Activated CD8-positive, alpha-beta memory T cell treated with anti-CD3 and anti-CD28 coated beads for 24 hours (primary cell): ENCODE data around the gene ARRDC3.
"Not testable (repeated sequence)": the region's sequence is repeated elsewhere in the genome, so short reads cannot be mapped to it uniquely, and the experiment has no call there.

ENCODE experiments used
- DNase-seq: peaks from one replicate; pipeline ENCODE4 v3.0.0-alpha.2; 2020

ARRDC3 gene, protein sequence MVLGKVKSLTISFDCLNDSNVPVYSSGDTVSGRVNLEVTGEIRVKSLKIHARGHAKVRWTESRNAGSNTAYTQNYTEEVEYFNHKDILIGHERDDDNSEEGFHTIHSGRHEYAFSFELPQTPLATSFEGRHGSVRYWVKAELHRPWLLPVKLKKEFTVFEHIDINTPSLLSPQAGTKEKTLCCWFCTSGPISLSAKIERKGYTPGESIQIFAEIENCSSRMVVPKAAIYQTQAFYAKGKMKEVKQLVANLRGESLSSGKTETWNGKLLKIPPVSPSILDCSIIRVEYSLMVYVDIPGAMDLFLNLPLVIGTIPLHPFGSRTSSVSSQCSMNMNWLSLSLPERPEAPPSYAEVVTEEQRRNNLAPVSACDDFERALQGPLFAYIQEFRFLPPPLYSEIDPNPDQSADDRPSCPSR

GRCh38 chr5:91383027-91383955, at the start of gene ARRDC3:
Gene ARRDC3 (minus strand): TSS chr5:91383317. CDS start chr5:91383092, 225 bp downstream.
- peak; percentile 98 for DNase-seq

- DNase-seq, result no peak
Observed at GRCh38 chr5:91430949-91431348, 47.8 kb upstream of the ARRDC3 start.

GRCh38 chr5:91424638-91425436, 41.7 kb upstream of the ARRDC3 start:
- DNase-seq, result no peak

DNA sequence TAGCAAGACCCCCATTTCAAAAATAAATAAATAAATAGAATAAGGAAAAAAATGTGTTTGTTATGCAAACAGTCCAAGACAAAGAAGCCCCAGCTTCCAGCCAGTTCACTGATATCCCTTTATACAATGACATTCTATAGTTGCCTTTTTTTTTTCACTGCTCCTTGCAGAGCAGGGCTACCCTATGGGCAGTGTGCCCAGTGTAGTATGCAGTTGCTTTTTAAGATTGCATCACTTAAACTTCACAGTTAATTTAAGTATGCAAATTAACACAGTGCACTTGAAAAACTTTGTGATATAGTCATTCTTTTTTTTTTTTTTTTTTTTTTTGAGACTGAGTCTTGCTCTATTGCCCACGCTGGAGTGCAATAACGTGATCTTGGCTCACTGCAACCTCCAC, 40.8 kb upstream of the ARRDC3 start:
- no peak for DNase-seq

- DNase-seq, result no peak
Observed at GRCh38 chr5:91420879-91421278, 37.8 kb upstream of the ARRDC3 start.

DNA sequence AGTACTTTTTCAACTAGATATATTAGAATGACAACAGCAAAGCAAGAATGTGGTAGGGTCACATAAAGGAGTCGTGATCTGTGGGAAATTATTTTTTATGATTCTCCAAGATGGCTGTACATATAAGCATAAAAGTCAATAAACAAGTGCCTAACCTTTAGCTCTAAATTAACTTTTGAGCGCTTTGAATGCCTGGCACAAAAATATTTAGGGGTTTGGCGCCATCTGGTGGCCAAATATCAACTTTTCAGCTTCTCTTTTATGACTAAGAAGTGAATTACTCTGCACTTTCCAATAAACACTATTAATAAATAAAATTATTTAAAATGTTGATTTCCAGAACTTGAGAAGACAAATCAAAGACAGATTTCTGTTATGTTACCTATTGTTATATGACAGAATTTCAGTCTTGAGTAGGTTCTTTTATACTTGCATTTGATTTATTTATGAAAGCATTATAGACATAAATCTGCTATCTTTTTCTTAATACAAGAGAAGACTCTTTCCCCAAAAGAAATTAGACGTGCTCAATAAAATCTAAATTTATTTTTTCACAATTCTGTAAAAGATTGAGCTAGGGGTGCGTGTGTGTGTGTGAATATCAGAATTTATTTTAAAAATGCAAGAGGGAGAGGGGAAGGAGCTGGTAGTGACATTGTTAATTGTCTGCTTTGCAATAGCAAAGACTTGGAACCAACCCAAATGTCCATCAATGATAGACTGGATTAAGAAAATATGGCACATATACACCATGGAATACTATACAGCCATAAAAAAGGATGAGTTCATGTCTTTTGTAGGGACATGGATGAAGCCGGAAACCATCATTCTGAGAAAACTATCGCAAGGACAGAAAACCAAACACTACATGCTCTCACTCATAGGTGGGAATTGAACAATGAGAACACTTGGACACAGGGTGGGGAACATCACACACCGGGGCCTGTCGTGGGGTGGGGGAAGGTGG, 36.7 kb upstream of the ARRDC3 start:
- DNase-seq, result peak; percentile 86

- DNase-seq, result no peak
Observed at GRCh38 chr5:91419136-91419535, 36.0 kb upstream of the ARRDC3 start.

GRCh38 chr5:91418158-91418557, 35.0 kb upstream of the ARRDC3 start:
- no peak for DNase-seq

GRCh38 chr5:91417219-91417618, 34.1 kb upstream of the ARRDC3 start:
- no peak for DNase-seq

DNA sequence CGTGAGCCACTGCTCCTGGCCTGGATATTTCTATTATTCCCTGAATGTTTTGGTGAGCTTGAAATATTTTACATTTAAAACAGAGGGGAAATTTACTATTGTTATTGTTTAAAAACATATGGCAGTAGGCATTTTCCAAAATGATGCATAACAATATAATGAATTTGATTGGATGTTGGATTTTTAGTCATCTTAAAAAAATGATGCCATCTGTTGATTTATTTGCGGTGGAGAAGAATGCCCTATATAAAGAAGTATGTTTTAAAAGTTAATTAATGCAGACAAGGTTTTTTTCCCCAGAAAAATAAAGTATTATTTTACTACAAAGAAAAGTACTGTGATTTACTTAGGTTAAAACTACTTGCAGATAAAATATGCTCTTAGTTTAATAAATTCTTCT, 33.4 kb upstream of the ARRDC3 start:
- no peak for DNase-seq

DNA sequence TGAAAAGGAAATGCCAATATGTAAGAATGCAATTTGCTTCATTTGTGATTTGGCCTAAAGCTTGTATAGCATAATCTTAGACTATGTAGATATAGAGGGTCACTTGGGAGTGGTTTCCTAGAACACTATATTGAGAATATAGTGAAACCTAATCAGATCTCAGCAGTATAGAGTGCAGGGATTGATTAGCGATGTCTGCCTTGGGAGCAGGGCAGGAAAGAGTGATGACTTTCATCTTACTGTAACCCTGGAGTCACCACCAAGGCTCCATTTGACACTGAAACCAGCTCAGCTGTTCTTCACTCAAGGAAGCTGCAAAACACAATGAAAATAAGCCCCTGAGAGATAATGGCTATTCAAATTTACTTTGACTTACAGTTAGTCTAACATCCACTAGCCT, 26.2 kb upstream of the ARRDC3 start:
- DNase-seq, result no peak

DNA sequence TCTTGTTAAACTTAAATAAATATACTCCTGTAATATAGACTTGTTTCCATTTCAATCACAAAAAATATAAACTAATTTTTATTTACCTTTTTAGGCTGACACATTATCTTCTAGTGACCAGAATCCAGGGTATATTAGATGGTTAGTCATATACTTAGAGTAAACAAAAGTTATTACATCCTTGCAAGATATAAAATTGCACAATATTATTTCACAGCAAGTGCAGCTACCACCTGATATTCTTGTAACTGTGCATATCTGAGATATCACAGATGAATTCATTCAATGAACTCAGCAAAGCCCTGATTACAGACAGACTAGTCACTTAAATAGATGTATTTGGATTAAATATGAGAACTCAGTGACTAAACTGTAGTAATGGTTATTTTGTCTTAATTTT, 25.6 kb upstream of the ARRDC3 start:
- no peak for DNase-seq

DNA sequence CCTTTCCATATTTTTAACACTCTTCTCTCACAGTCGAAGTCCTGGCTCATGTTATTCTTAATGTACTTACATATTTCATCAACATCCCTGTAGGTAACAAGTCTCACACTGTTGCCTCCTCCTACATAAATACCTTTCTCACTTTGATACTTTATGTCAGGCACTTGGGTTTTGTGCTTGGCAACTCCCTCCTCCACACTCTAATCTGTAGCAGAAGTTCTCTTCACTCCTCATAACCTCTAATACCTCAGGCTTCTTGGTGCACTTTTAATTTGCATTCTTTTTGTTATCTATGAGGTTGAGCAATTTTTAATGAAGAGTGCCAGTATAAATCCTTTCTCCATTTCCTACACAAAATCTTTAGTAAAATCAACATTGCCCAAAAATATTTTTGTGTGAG, 24.1 kb upstream of the ARRDC3 start:
- DNase-seq, result no peak

DNA sequence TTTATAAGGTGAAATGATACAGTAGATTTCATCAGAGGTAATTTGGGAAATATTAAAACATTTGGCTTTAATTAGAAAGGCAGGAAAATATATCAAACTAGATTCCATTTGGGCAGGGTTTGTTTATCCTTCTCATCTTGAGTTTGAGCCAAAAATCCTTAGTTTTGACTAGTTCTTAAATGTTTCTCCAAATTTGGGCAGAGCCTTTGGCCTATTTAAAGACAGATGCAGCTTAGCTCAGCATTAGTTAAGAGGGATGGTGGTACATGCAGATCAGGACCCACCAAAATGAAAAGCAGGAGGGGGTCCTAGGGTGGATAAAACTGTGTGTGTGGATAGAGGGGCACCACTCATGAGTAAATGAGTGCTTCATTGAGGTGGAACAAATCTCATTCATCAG, 20.3 kb upstream of the ARRDC3 start:
- no peak for DNase-seq

DNA sequence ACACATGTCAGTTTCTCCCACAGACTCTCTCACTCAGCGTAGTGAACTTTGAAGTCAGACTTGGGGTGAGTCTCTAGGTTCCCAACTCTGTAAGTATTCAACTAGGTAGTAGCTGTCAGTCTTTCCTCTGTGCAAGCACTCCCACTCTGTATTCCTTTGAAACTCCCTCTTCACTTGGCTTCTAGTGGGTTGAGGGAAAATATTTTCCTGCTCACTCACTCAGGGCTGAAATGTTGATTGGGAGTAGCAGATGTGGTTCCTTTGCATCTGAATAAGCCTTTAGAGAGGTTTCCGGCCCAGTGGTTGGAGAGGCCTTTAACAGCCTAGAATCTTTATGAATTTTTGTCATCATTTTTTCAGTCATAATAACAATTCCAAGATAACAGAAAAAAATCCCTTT, 18.1 kb upstream of the ARRDC3 start:
- no peak for DNase-seq

- DNase-seq, result no peak
Observed at GRCh38 chr5:91397791-91398190, 14.7 kb upstream of the ARRDC3 start.

DNA sequence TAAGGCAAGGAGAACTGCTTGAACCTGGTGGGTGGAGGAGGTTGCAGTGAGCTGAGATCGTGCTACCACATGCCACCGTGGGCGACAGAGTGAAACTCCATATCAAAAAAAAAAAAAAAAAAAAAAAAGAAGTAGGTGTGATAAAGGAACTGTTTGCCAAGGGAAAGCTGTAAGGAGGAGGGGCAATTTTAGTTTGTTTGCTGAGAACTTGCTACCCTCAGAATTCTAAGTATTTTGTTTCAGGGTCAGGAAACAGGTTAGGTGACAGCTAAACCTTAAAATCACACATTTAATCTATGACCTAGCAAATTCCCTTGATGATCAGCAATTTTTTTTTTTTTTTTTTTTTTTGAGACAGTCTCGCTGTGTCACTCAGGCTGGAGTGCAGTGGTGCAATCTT, 7.2 kb upstream of the ARRDC3 start:
- no peak for DNase-seq

DNA sequence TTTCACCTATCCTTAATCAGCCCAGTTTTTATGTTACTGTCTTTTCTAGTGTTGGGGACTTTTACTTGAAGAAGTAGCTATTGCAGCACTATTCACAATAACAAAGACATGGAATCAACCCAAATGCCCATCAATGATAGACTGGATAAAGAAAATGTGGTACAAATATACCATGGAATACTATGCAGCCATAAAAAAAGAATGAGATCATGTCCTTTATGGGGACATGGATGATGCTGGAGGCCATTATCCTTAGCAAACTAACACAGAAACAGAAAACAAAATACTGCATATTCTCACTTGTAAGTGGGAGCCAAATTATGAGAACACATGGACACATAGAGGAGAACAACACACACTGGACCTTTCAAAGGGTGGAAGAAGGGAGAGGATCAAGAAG, 6.4 kb upstream of the ARRDC3 start:
- DNase-seq, result not testable (repeated sequence)

DNA sequence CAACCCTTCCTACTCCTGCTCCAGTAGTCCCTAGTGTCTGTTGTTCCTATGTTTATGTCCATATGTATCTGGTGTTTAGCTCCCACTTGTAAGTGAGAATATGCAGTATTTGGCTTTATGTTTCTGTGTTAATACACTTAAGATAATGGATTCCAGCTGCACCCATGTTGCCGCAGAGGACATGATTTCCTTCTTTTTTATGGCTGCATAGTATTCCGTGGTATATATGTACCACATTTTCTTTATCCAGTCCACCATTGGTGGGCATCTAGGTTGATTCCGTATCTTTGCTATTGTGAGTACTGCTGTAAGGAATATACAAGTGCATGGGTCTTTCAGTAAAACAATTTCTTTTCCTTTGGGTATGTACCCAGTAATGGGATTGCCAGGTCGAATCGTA, 5.2 kb upstream of the ARRDC3 start:
- no peak for DNase-seq

DNA sequence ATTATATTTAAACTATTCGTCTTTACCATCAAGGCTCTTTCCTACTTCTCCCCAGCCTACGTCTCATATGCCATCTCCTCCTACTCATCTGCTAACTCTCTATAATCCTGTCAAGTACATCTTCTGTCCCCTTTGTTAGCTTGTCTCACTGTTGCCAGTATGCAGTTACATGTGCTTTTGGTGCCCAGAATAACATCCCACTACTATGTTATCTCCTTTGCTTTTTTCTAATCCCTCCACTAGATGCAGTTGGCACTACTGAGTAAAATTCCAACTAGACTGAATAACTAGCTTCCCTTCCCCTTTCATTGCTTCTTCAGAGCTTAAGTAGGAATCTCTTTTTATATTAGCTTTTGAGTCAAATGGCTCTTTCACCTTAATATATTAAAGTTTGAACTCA, 3.0 kb upstream of the ARRDC3 start:
- DNase-seq, result no peak

GRCh38 chr5:91385596-91385995, 2.5 kb upstream of the ARRDC3 start:
- not testable (repeated sequence) for DNase-seq
